ENCODE results near the gene MANBA. TPM values are rescaled to one million over a fixed set of nuclear protein-coding genes. Genes with fewer than 3 reads are reported as not detected.

The MANBA gene
- polyA plus RNA-seq, 3 donors: 80.8 to 94.4 (median 88.7) TPM

DNA sequence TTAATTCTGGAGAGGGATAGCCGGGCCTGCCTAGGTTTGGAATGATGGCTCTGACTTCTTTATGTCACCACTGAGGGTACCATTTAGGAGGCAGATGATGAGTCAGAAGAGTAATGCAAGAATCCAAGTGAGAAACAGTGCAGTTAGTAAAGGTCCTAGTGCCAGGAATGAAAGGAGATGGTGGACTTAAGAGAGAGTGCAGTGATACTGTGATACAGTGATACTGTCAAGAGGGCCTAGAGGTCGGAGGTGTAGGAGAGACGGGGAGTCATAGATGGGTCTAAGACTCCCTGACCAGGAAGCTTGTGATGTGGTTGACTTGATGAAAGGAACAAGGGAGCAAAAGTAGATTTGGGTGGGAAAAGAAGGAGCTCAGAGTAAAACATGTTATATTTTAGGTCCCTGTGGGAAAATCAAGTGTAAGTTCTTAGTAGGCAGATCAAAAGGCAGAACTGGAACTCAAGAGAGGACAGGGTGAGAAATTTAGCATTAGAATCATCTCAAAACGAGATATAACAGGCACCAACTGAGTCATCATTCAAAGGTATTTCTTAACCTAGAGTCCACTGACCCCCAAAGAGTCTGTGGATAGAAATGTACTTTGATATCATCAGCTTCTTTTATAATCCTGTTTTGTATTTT lies 174.6 kb downstream of the MANBA start:
- Mint-ChIP-seq H3K36me3 (peaks cover 86 to 92% of the 10 kb centered on the region in 2 donors), H3K9me3 (peaks cover 0 to 3% (median 2%) of the 10 kb centered on the region in 7 donors), H3K4me3 (no peak overlapping the region), H3K27me3 (ENCODE audit: low read depth in 3 of 3) (no peaks in the 10 kb centered on the region), H3K27ac (peak overlapping the region in 2 of 7 donors; percentile 52 to 58), H3K4me1 (no peaks in the 10 kb centered on the region)
- H3K9me3 ChIP-seq (replicated peaks in 1 of 2; ENCODE audit: control insufficient read depth in 1 of 2, insufficient read depth in 1 of 2, low read length in 2 of 2): no peaks in the 10 kb centered on the region
- H3K27me3 ChIP-seq (ENCODE audit: control insufficient read depth in 2 of 2, insufficient read depth in 2 of 2, low read length in 2 of 2): no peaks in the 10 kb centered on the region
- H3K79me2 ChIP-seq (ENCODE audit: insufficient read depth, low read length): no peaks in the 10 kb centered on the region
- intact Hi-C loops (cut with micrococcal nuclease): no loop called here
- H3K36me3 ChIP-seq (replicated peaks in 1 of 2; ENCODE audit: control insufficient read depth in 1 of 2, insufficient read depth in 2 of 2, low read length in 2 of 2): peaks cover 82 to 100% of the 10 kb centered on the region in 2 donors
- peaks cover 21% of the 10 kb centered on the region for H4K20me1 ChIP-seq (ENCODE audit: insufficient read depth, low read length)
- H3K4me3 ChIP-seq (replicated peaks in 1 of 3; ENCODE audit: low read depth in 2 of 3, low read length in 3 of 3): no peak overlapping the region
- H3K9ac ChIP-seq (ENCODE audit: insufficient read depth, low read length, poor library complexity, severe bottlenecking): no peak overlapping the region
- H3K4me1 ChIP-seq (ENCODE audit: control insufficient read depth in 1 of 2, insufficient read depth in 2 of 2, low read length in 2 of 2): no peaks in the 10 kb centered on the region
- WGBS (ENCODE audit: insufficient coverage): 97% methylated on average over 3 of the region's 4 CpGs
- no peak overlapping the region for H2AFZ ChIP-seq (ENCODE audit: insufficient read depth, low read depth, low read length, poor library complexity, severe bottlenecking)
- no peak overlapping the region for H3K4me2 ChIP-seq (replicated peaks; ENCODE audit: extremely low read depth, low read length, poor library complexity, severe bottlenecking)
- no peak for DNase-seq
- TF ChIP-seq, protein P1, sequence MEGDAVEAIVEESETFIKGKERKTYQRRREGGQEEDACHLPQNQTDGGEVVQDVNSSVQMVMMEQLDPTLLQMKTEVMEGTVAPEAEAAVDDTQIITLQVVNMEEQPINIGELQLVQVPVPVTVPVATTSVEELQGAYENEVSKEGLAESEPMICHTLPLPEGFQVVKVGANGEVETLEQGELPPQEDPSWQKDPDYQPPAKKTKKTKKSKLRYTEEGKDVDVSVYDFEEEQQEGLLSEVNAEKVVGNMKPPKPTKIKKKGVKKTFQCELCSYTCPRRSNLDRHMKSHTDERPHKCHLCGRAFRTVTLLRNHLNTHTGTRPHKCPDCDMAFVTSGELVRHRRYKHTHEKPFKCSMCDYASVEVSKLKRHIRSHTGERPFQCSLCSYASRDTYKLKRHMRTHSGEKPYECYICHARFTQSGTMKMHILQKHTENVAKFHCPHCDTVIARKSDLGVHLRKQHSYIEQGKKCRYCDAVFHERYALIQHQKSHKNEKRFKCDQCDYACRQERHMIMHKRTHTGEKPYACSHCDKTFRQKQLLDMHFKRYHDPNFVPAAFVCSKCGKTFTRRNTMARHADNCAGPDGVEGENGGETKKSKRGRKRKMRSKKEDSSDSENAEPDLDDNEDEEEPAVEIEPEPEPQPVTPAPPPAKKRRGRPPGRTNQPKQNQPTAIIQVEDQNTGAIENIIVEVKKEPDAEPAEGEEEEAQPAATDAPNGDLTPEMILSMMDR (IDR thresholded peaks at IDR 0.05): no peak
- no peak overlapping the region for H3K27ac ChIP-seq (ENCODE audit: low read depth in 1 of 2, low read length in 2 of 2)

DNA sequence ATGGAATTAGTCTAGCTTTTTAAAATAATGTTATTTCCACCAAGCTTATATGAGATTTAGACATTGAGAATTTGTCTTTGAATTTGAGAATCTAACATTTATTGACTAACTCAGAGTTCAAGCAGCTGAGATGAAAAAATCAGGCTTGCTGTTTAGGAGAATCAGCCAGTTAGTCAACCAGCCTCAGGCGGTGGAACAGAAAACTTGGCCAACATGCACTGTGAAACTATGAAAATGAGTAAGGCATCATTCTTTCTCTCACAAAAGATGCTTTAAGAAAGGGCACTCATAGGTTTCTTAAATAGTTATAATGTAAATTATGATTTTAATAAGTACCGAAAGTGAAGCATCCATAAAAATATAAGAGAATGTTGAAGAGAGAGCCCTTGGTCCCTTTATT lies 175.4 kb downstream of the MANBA start:
- H3K27ac ChIP-seq (ENCODE audit: low read depth in 1 of 2, low read length in 2 of 2): no peak overlapping the region
- peaks cover 86 to 93% of the 10 kb centered on the region in 2 donors for H3K36me3 Mint-ChIP-seq
- H3K9ac ChIP-seq (ENCODE audit: insufficient read depth, low read length, poor library complexity, severe bottlenecking): no peak overlapping the region
- no peak overlapping the region for H2AFZ ChIP-seq (ENCODE audit: insufficient read depth, low read depth, low read length, poor library complexity, severe bottlenecking)
- DNase-seq: no peak
- H3K4me3 ChIP-seq (replicated peaks in 1 of 3; ENCODE audit: low read depth in 2 of 3, low read length in 3 of 3): no peak overlapping the region
- no CpG with 5 or more reads among the region's 2 CpGs for WGBS (ENCODE audit: insufficient coverage)
- H3K9me3 Mint-ChIP-seq: peaks cover 0 to 3% (median 0%) of the 10 kb centered on the region in 7 donors
- H3K27ac Mint-ChIP-seq: no peak overlapping the region
- H3K4me1 ChIP-seq (ENCODE audit: control insufficient read depth in 1 of 2, insufficient read depth in 2 of 2, low read length in 2 of 2): no peaks in the 10 kb centered on the region
- no peak overlapping the region for H3K4me2 ChIP-seq (replicated peaks; ENCODE audit: extremely low read depth, low read length, poor library complexity, severe bottlenecking)
- H3K27me3 Mint-ChIP-seq (ENCODE audit: low read depth in 3 of 3): no peaks in the 10 kb centered on the region
- TF ChIP-seq, protein P1 (IDR thresholded peaks at IDR 0.05): no peak
- peaks cover 18% of the 10 kb centered on the region for H4K20me1 ChIP-seq (ENCODE audit: insufficient read depth, low read length)
- H3K4me1 Mint-ChIP-seq: no peaks in the 10 kb centered on the region
- H3K4me3 Mint-ChIP-seq: no peak overlapping the region
- H3K9me3 ChIP-seq (replicated peaks in 1 of 2; ENCODE audit: control insufficient read depth in 1 of 2, insufficient read depth in 1 of 2, low read length in 2 of 2): no peaks in the 10 kb centered on the region
- H3K27me3 ChIP-seq (ENCODE audit: control insufficient read depth in 2 of 2, insufficient read depth in 2 of 2, low read length in 2 of 2): no peaks in the 10 kb centered on the region
- no peaks in the 10 kb centered on the region for H3K79me2 ChIP-seq (ENCODE audit: insufficient read depth, low read length)
- intact Hi-C loops (cut with micrococcal nuclease): no loop called here
- H3K36me3 ChIP-seq (replicated peaks in 1 of 2; ENCODE audit: control insufficient read depth in 1 of 2, insufficient read depth in 2 of 2, low read length in 2 of 2): peaks cover 85 to 100% of the 10 kb centered on the region in 2 donors
